ENCODE results near the gene INTS14. TPM values are rescaled to one million over a fixed set of nuclear protein-coding genes. Genes with fewer than 3 reads are reported as not detected.

Gene INTS14
- total and polyA plus RNA-seq, 2 of the 8 experiments (the other 6 are each of a cell fraction or from before 2014, with no cell fraction given), result 33.1 to 33.7 TPM

GRCh38 chr15:65650312-65651041 lies 39.5 kb upstream of the INTS14 start:
- no peaks in the 10 kb centered on the region for H4K20me1 ChIP-seq (replicated peaks in 1 of 2; ENCODE audit: control insufficient read depth in 1 of 2, insufficient read depth in 2 of 2, low read length in 2 of 2)
- FAIRE-seq, result no peak
- H3K79me1 ChIP-seq (ENCODE audit: low read depth, low read length), result no peaks in the 10 kb centered on the region
- H3K4me1 ChIP-seq (replicated peaks in 1 of 4; ENCODE audit: control insufficient read depth in 3 of 4, insufficient read depth in 4 of 4, low read length in 3 of 4), result no peaks in the 10 kb centered on the region; a peak in 1 of 7 replicates
- H3K36me3 ChIP-seq (ENCODE audit: control insufficient read depth in 2 of 4, insufficient read depth in 4 of 4, low read length in 3 of 4), result no peaks in the 10 kb centered on the region
- H3K27ac ChIP-seq (ENCODE audit: low read depth, low read length), result no peak overlapping the region
- H4K5ac ChIP-seq (ENCODE audit: insufficient read length, low read depth, low read length), result no peak overlapping the region
- H2BK20ac ChIP-seq (ENCODE audit: low read length), result no peak overlapping the region
- CTCF ChIA-PET (ENCODE audit: partially characterized antibody), result interaction anchor here (1.3 to 8.7 kb wide), 3 partner anchors 11 to 212 kb away, joined by 4 to 81 read pairs (median 4); no protein-coding TSS in a partner anchor
- H3K56ac ChIP-seq (replicated peaks; ENCODE audit: insufficient read length, low read depth, low read length), result no peak overlapping the region
- no peaks in the 10 kb centered on the region for H3K9me3 ChIP-seq (ENCODE audit: insufficient read depth in 2 of 2, low read depth in 1 of 2, low read length in 1 of 2)
- H3K4me3 ChIP-seq (ENCODE audit: extremely low read depth in 1 of 4, insufficient read depth in 2 of 4, low read depth in 3 of 4, low read length in 4 of 4), result no peak overlapping the region
- no peak overlapping the region for H2AFZ ChIP-seq (ENCODE audit: low read length)
- no peak overlapping the region for H2BK5ac ChIP-seq (ENCODE audit: low read depth, low read length)
- no peak overlapping the region for H4K91ac ChIP-seq (replicated peaks; ENCODE audit: insufficient read length, low read length)
- H3K9ac ChIP-seq (replicated peaks in 1 of 4; ENCODE audit: extremely low read depth in 1 of 4, low read depth in 3 of 4, low read length in 3 of 4), result no peak overlapping the region
- no peak overlapping the region for H2BK15ac ChIP-seq (ENCODE audit: low read length)
- H3K27me3 ChIP-seq (replicated peaks in 1 of 4; ENCODE audit: control insufficient read depth in 3 of 4, extremely low read depth in 1 of 4, insufficient read depth in 3 of 4, low read length in 3 of 4), result no peaks in the 10 kb centered on the region
- H3K18ac ChIP-seq (ENCODE audit: extremely low read depth, low read length), result no peak overlapping the region
- no peaks in the 10 kb centered on the region for H3K23me2 ChIP-seq (ENCODE audit: low read depth, low read length)
- TF ChIP-seq E2F6 (IDR thresholded peaks at IDR 0.05) (no peak), BACH1 (IDR thresholded peaks at IDR 0.05; ENCODE audit: low read length) (no peak)
- WGBS, 2 experiments (ENCODE audit: extremely low coverage in 1 of 2, insufficient coverage in 1 of 2, insufficient read length in 1 of 2, insufficient replicate concordance in 2 of 2, low coverage in 1 of 2, low lambda C conversion rate in 2 of 2, missing lambda C conversion rate in 1 of 2), result 89 to 90% methylated on average over 1 to 12 of the region's 12 CpGs
- no peak overlapping the region for H3K23ac ChIP-seq (ENCODE audit: insufficient read length)
- POLR2A ChIA-PET (ENCODE audit: partially characterized antibody), result no interaction called here
- no peak overlapping the region for H2BK12ac ChIP-seq (ENCODE audit: low read depth, low read length)
- H3K14ac ChIP-seq (ENCODE audit: insufficient read length), result no peak overlapping the region
- DNase-seq (ENCODE audit: low read depth in 1 of 2, low spot score in 2 of 2), result no peak
- H2AK5ac ChIP-seq (ENCODE audit: low read depth, low read length), result no peak overlapping the region
- H3K4ac ChIP-seq (replicated peaks; ENCODE audit: insufficient read length, low read depth, low read length), result no peak overlapping the region
- no peak overlapping the region for H4K8ac ChIP-seq (ENCODE audit: extremely low read depth, insufficient read depth, low read length)
- H3K79me2 ChIP-seq (ENCODE audit: control insufficient read depth in 1 of 2, insufficient read depth in 2 of 2, low read length in 2 of 2), result no peaks in the 10 kb centered on the region
- H3K4me2 ChIP-seq (ENCODE audit: insufficient read depth in 1 of 2, low read depth in 2 of 2, low read length in 2 of 2), result no peak overlapping the region
- H2BK120ac ChIP-seq (replicated peaks; ENCODE audit: low read depth, low read length), result no peak overlapping the region
